ENCODE results near the gene FADS2.

Gene FADS2

DNA sequence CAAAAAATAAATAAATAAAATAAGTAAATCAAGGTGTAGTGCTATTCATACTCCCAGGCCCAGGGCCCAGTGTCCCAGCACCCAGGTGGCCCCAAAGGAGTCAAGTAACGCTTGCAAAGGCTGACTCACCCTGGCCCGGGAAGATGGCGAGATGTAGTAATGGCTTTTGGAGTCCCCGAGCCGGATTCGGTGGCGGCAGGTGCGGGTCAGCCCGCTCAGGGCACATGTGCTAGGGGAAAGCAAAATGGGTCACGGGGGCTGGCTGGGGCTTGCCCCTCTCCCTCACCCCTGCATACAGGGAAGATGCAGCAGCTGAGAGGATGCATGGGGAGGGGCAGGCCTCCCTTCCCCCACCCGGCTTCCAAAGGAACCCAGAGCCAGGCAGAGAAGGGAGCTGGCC is 74.2 kb downstream of the FADS2 start:
- H3K27me3 ChIP-seq (ENCODE audit: low read length) = no peaks in the 10 kb centered on the region
- H3K4me2 ChIP-seq (ENCODE audit: low read depth, low read length, poor library complexity, severe bottlenecking) = no peak overlapping the region
- no peaks in the 10 kb centered on the region for H3K9me3 ChIP-seq (ENCODE audit: insufficient read depth, low read length)
- H4K20me1 ChIP-seq (ENCODE audit: low read depth, low read length) = no peaks in the 10 kb centered on the region
- H3K4me3 ChIP-seq (ENCODE audit: insufficient read depth, low read length, poor library complexity, severe bottlenecking) = no peak overlapping the region
- no peak for TF ChIP-seq EZH2phosphoT487 (conservative IDR thresholded peaks at IDR 0.05; ENCODE audit: low read length)
- TF ChIP-seq, protein P1, sequence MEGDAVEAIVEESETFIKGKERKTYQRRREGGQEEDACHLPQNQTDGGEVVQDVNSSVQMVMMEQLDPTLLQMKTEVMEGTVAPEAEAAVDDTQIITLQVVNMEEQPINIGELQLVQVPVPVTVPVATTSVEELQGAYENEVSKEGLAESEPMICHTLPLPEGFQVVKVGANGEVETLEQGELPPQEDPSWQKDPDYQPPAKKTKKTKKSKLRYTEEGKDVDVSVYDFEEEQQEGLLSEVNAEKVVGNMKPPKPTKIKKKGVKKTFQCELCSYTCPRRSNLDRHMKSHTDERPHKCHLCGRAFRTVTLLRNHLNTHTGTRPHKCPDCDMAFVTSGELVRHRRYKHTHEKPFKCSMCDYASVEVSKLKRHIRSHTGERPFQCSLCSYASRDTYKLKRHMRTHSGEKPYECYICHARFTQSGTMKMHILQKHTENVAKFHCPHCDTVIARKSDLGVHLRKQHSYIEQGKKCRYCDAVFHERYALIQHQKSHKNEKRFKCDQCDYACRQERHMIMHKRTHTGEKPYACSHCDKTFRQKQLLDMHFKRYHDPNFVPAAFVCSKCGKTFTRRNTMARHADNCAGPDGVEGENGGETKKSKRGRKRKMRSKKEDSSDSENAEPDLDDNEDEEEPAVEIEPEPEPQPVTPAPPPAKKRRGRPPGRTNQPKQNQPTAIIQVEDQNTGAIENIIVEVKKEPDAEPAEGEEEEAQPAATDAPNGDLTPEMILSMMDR (IDR thresholded peaks at IDR 0.05; ENCODE audit: insufficient read depth, low read length, poor library complexity, severe bottlenecking) = no peak
- no peak overlapping the region for H3K27ac ChIP-seq (ENCODE audit: low read depth, low read length)
- no peaks in the 10 kb centered on the region for H3F3A ChIP-seq (ENCODE audit: insufficient read depth)
- no peak overlapping the region for H3K9ac ChIP-seq (ENCODE audit: low read length)
- H3K36me3 ChIP-seq (ENCODE audit: low read length) = no peaks in the 10 kb centered on the region
- H2AFZ ChIP-seq (ENCODE audit: low read depth, low read length, severe bottlenecking) = no peak overlapping the region
- H3K9me2 ChIP-seq (replicated peaks; ENCODE audit: insufficient read depth, low read length) = no peaks in the 10 kb centered on the region
- H3K79me2 ChIP-seq (ENCODE audit: insufficient read depth, low read length) = no peaks in the 10 kb centered on the region

DNA sequence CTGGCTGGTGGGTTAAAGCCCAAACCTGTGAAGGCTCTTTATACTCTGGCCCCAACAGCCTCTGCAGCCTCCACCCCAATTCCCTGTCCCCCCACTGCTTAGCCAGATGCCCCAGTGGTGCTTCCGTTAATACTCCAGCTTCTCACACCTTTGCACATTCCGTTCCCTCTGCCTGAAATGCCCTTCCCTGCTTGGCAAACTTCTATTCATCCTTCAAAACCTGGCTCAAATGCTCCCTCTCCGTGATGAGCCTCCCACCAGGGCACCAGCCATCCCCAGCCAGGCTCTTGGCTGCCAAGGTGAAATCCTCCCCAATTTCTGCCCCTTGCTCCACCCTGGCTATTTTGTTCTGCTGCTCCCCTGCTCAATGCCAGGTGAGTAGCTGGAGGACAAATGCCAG is 75.7 kb downstream of the FADS2 start:
- H3K4me3 ChIP-seq (ENCODE audit: insufficient read depth, low read length, poor library complexity, severe bottlenecking) = no peak overlapping the region
- H3K36me3 ChIP-seq (ENCODE audit: low read length) = no peaks in the 10 kb centered on the region
- H3K27ac ChIP-seq (ENCODE audit: low read depth, low read length) = no peak overlapping the region
- H3K9me3 ChIP-seq (ENCODE audit: insufficient read depth, low read length) = no peaks in the 10 kb centered on the region
- no peaks in the 10 kb centered on the region for H4K20me1 ChIP-seq (ENCODE audit: low read depth, low read length)
- no peaks in the 10 kb centered on the region for H3F3A ChIP-seq (ENCODE audit: insufficient read depth)
- H3K79me2 ChIP-seq (ENCODE audit: insufficient read depth, low read length) = no peaks in the 10 kb centered on the region
- no peak overlapping the region for H2AFZ ChIP-seq (ENCODE audit: low read depth, low read length, severe bottlenecking)
- no peaks in the 10 kb centered on the region for H3K9me2 ChIP-seq (replicated peaks; ENCODE audit: insufficient read depth, low read length)
- no peaks in the 10 kb centered on the region for H3K27me3 ChIP-seq (ENCODE audit: low read length)
- no peak for TF ChIP-seq EZH2phosphoT487 (conservative IDR thresholded peaks at IDR 0.05; ENCODE audit: low read length)
- TF ChIP-seq, protein P1 (IDR thresholded peaks at IDR 0.05; ENCODE audit: insufficient read depth, low read length, poor library complexity, severe bottlenecking) = no peak
- no peak overlapping the region for H3K4me2 ChIP-seq (ENCODE audit: low read depth, low read length, poor library complexity, severe bottlenecking)
- H3K9ac ChIP-seq (ENCODE audit: low read length) = no peak overlapping the region

DNA sequence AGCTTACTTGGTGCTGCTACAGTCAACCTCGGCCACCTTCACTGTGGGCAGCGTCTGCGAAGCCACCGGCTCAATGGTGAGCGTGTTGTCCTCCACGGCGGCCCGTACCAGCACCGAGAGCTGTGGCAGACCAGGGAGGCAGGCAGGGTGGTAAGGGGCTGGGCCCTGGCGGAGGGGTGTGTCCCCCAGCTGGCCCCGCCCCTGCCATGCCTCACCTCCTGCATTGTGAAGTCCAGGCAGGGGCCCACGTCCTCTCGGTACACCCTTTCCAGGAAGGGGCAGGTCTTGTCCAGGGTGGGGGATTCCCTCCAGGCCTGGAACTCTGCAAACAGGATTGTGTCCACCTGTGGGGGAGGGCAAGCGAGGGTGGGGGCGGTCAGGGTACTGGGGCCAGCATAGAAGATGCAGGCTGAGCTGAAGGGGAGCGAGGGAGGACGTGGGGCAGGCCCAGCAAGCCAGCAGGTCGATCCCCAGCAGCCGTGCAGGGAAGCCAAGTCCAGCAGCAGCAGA is 76.5 kb downstream of the FADS2 start:
- TF ChIP-seq, protein P1 (IDR thresholded peaks at IDR 0.05; ENCODE audit: insufficient read depth, low read length, poor library complexity, severe bottlenecking) = no peak
- TF ChIP-seq EZH2phosphoT487 (conservative IDR thresholded peaks at IDR 0.05; ENCODE audit: low read length) = no peak
- Histone ChIP-seq H3K4me2 (ENCODE audit: low read depth, low read length, poor library complexity, severe bottlenecking) (no peak overlapping the region), H3K9me3 (ENCODE audit: insufficient read depth, low read length) (no peaks in the 10 kb centered on the region), H3F3A (ENCODE audit: insufficient read depth) (no peaks in the 10 kb centered on the region), H3K27me3 (ENCODE audit: low read length) (no peaks in the 10 kb centered on the region), H2AFZ (ENCODE audit: low read depth, low read length, severe bottlenecking) (no peak overlapping the region), H3K36me3 (ENCODE audit: low read length) (no peaks in the 10 kb centered on the region), H3K79me2 (ENCODE audit: insufficient read depth, low read length) (no peaks in the 10 kb centered on the region), H3K4me3 (ENCODE audit: insufficient read depth, low read length, poor library complexity, severe bottlenecking) (no peak overlapping the region), H4K20me1 (ENCODE audit: low read depth, low read length) (no peaks in the 10 kb centered on the region), H3K27ac (ENCODE audit: low read depth, low read length) (no peak overlapping the region), H3K9me2 (replicated peaks; ENCODE audit: insufficient read depth, low read length) (no peaks in the 10 kb centered on the region), H3K9ac (ENCODE audit: low read length) (no peak overlapping the region)

All from SU-DHL-6 (cell line).